ENCODE data around the gene APOA5.

- TF ChIP-seq, protein P1, sequence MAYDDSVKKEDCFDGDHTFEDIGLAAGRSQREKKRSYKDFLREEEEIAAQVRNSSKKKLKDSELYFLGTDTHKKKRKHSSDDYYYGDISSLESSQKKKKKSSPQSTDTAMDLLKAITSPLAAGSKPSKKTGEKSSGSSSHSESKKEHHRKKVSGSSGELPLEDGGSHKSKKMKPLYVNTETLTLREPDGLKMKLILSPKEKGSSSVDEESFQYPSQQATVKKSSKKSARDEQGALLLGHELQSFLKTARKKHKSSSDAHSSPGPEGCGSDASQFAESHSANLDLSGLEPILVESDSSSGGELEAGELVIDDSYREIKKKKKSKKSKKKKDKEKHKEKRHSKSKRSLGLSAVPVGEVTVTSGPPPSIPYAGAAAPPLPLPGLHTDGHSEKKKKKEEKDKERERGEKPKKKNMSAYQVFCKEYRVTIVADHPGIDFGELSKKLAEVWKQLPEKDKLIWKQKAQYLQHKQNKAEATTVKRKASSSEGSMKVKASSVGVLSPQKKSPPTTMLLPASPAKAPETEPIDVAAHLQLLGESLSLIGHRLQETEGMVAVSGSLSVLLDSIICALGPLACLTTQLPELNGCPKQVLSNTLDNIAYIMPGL (CRISPR knock-in tag; IDR thresholded peaks at IDR 0.05): no peak
- TF ChIP-seq CTCF (IDR thresholded peaks at IDR 0.05): no peak
- TF ChIP-seq ESRRA (CRISPR knock-in tag; IDR thresholded peaks at IDR 0.05; ENCODE audit: borderline replicate concordance): no peak
- TF ChIP-seq, protein P2, sequence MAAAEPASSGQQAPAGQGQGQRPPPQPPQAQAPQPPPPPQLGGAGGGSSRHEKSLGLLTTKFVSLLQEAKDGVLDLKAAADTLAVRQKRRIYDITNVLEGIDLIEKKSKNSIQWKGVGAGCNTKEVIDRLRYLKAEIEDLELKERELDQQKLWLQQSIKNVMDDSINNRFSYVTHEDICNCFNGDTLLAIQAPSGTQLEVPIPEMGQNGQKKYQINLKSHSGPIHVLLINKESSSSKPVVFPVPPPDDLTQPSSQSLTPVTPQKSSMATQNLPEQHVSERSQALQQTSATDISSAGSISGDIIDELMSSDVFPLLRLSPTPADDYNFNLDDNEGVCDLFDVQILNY (CRISPR knock-in tag; IDR thresholded peaks at IDR 0.05): no peak
- TF ChIP-seq PRRX2 (CRISPR knock-in tag; IDR thresholded peaks at IDR 0.05): no peak
- TF ChIP-seq MXD4 (CRISPR knock-in tag; IDR thresholded peaks at IDR 0.05; ENCODE audit: borderline replicate concordance): no peak
- TF ChIP-seq, protein P3, sequence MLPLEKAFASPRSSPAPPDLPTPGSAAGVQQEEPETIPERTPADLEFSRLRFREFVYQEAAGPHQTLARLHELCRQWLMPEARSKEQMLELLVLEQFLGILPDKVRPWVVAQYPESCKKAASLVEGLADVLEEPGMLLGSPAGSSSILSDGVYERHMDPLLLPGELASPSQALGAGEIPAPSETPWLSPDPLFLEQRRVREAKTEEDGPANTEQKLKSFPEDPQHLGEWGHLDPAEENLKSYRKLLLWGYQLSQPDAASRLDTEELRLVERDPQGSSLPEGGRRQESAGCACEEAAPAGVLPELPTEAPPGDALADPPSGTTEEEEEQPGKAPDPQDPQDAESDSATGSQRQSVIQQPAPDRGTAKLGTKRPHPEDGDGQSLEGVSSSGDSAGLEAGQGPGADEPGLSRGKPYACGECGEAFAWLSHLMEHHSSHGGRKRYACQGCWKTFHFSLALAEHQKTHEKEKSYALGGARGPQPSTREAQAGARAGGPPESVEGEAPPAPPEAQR (CRISPR knock-in tag; IDR thresholded peaks at IDR 0.05): no peak
- TF ChIP-seq NFYB (CRISPR knock-in tag; conservative IDR thresholded peaks at IDR 0.05; ENCODE audit: low read depth): no peak
- TF ChIP-seq FOXJ3 (CRISPR knock-in tag; IDR thresholded peaks at IDR 0.05; ENCODE audit: borderline replicate concordance): no peak
- no peak for TF ChIP-seq CREB1 (CRISPR knock-in tag; IDR thresholded peaks at IDR 0.05)
- no peak for TF ChIP-seq MYBL2 (CRISPR knock-in tag; IDR thresholded peaks at IDR 0.05)
- no peak for TF ChIP-seq ZNF232 (CRISPR knock-in tag; IDR thresholded peaks at IDR 0.05)
These were observed 8.9 kb upstream of the APOA5 start for GRCh38 chr11:116800610-116801009.

Measured in WTC11 (cell line).